T-helper 2 cell treated with Interferon-gamma antibody and Interleukin-4, amounts not matched to agents 100 ng/mL and 5 ng/mL, for 36 hours (primary cell): ENCODE results near the gene QKI. TPM values are rescaled to one million over a fixed set of nuclear protein-coding genes. Genes with fewer than 3 reads are reported as not detected.

ENCODE experiments used
- intact Hi-C: fragments of 100-400 bp; cut with micrococcal nuclease; formaldehyde crosslinking; loops from one replicate; pipeline ENCODE4 v1.15.1; 2023
- total RNA-seq: library from RNA; stranded (reverse); gene quantifications from 2 replicates; pipeline ENCODE4 v1.2.3, GENCODE V29; 2022

Gene QKI
- total RNA-seq, 1 donor from 2014 or later, result 48.4 TPM

DNA sequence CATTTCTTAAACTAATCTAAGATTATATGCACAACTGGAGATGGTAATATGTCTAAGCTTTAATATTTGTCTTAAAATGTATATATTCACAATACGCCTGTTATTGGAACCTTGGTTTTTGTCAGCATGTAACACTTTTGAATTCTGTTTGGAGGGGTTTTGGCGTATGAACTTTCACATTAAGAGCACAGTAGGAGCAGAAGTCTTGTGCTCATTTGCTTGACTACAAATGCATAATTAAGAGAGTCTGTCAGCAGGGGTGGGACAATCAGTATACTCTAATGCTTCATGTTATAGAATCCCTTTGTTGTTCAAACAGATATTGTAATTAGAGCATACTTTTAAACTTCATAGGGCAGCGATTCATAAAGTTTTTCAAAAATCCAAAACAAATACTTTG, 112.8 kb downstream of the QKI start:
- intact Hi-C loops, result no loop called here

DNA sequence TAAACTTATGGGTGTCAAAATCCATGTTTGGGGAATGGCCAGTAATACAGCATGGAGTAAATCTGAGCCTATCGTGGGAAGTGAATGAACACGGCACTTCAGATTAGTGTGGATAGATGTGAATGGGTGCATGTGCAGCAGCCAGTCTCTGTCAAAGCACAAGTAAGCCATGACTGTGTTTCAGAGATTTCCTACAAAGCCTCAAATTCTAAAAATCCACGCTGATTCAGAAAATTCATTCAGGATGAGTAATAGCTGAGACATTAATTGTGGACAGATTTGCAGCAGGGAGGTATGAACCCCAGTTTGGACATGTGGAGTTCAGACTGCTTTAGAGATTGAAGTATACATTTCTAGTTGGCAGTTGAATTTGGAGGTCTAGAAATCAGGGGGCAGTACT, 115.1 kb downstream of the QKI start:
- intact Hi-C loops, result no loop called here

DNA sequence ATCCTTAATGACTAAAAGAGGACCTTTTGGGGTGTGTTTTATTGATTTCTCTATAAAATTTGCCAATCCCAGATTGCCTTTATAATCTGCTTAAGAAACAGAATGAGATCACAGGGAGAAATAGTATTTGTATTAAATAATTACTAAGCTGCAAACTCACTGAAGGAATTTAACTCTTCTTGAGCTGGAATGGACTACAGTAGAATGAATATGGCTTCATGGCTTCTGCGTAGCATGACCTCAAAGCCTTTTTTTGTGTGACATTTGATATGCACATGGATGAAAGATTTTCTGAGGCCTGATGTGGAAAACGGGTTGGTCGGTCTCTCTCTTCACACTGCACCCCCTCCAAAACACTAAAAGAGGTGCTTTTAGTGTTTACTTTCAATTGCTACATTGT, 115.9 kb downstream of the QKI start:
- intact Hi-C loops, result no loop called here

DNA sequence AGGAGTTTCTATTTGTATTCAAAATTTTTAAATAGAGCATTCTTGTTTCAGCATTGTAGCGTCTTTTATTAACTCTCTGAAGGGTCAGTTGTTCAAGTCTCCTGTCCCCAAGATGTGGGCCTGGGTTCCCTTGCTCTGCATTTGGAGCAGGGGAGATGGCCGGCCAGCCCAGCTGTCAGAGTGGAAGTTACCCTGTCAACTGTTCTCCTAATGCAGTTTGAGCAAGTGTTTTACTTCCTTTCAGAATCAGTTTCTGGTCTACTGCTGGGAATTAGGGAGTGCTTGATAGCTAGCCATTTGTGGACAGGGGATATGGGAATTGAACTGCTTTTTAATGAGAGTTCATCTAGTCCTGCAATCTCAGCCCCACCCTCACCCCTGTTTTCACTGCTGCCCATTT, 116.6 kb downstream of the QKI start:
- intact Hi-C loops, result no loop called here

DNA sequence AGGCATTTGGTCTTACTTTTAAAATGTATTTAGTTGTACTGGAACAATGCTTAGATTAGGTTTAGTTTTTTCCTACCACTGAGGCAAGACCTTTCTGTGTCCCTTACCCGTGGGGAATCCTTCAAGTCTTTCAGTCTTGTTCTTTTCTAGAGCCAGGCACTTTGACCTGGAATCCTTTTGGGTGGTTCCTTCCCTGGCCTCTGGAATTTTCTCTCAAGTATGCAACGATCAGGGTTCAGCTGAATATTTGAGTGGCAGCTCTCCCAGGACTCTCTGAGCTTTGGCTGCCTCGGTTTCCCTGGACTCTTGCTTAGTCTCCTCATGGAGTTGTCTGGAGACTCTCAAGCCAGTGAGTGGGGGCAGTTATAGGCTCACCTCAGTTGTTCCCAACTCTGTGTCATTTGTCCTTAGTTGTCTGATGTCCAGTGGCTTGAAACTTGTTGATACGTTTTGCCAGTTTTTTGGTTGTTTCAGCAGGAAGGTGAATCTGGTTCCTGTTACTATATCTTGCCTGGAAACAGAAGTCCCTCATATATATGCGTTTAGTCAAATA, 118.1 kb downstream of the QKI start:
- intact Hi-C loops, result no loop called here

DNA sequence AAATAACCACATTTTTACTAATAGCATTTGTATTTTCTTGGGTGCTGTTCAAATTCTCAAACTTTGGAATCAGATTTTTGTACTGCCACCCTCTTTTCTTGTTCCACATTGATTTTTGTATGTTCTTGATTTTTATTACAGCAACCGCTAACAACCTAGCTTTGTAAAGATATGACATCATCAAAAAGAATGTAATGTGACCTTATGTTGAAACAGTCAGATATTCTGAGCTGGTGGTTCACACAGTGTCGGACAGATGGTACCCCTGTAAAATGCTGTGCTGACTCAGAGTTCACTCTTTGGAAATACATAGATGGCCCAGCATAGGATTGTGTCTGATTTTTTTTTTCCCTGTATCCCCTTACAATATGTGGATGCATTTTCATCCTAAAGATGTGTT, 118.9 kb downstream of the QKI start:
- intact Hi-C loops, result no loop called here

DNA sequence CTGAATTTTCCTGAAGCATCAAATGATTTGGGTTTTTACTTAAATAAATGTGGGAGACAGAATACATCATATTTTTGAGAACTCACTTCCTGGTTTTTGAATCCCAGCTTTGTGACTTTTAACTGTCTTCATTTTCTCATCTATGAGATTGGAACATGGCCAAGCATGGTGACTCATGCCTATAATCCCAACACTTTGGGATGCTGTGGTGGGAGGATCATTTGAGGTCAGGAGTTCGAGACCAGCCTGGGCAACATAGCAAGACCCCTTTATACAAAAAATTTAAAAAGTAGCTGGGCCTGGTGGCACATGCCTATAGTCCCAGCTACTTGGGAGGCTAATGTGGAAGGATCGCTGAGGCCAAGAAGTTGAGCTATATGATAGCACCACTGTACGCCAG, 122.3 kb downstream of the QKI start:
- intact Hi-C loops, result no loop called here

DNA sequence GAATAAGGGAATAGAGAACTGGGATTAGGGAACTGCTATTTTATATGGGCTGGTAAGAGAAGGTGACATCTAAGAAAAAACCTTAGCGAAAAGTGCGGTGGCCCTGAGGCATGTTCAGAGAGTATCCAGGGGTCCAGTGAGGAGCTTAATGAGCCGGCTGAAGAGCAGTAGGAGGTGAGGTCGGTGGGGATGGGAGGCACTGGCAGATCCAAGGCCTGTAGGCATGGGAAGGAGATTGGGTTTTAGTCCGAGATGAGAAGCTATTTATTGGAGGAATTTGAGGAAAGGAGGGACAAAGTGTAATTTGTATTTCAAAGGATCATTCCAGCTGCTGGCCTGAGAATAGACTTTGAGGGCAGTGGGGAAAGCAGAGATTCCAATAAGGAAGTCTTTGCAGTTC, 123.8 kb downstream of the QKI start:
- intact Hi-C loops, result no loop called here

DNA sequence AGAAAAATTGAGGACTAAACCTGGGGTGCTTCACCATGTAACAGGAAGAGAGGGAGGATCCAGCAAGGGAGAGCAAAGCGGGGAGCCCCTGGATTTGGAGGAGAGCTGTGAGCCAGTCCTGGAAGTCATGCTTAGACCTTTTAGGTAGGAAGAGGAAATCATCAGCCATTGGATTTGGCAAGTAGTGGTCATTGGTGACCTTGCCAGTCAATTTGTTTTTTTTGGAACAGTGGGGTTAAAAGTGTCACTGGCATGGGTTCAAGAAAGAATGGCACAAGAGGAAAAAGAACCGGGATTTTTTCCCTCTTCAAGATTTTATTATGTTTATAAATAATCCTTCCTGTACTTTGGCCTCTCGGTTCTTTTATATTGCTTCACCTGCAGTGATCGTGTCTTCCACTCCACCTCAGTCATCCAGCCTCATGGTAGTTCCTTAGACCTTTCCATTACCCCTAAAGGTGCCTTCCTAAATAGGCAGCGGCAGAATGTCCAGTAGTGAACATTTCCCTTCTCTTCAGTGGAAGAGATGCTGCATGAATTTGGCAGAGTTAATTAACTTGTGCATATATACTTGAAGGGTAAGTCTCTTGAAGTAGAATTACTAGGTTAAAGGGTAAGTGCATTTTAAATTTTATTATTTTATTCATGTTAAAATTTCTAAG, 124.7 kb downstream of the QKI start:
- intact Hi-C loops, result no loop called here

DNA sequence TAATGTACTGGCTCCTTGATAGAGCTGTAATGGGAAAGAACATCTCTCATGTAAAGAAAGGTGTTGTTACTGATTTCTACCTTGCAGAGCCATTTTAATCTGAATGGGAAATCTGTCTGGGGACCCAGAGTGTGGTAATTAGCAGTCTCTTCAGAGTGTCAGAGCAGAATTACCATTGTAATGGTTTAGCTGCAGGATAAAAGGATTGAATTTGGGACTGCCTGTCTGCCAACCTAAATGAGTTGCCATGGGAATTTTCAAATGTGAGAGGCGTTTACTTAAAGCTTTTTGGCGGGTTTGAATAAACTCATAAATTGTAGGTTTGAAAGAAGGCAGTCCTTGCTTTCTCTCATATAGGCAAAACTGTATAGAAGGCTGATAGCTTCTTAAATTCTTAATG, 128.8 kb downstream of the QKI start:
- intact Hi-C loops, result no loop called here

DNA sequence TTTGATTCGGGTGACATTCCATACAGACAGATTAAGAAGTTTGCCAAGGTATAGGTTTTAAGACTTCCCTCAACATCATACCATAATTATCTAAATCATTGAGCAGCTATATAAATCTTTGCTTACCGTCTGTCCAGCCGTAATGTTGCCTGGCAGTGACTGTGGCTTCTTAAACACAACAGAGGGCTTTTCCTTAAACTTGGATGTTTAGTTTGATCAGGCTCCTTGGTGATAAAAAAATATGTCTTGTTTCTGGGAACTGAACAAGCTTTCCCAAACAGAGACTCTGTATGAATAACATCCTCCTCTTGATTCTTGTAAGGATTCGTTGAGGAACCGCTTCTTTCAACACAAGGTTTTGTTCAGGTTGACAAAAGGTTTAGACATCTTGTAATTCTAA, 130.9 kb downstream of the QKI start:
- intact Hi-C loops, result no loop called here

DNA sequence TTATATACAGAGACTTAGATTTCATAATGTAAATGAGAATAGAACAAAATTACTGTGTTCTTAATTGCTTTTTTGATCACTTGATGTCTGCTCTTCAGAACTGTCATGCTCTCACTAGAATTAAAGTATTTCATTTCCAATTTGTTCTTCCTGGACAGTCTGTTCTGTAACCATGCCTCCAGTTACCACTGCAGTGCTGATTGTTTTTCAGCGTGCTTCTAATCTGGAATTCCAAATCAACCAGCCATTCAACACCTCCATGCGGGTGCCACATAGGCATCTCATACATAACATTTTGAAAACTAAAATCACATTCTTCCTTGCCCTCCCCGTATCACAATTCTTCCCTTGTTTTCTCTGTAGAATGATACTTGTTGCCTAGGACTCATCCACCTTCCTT, 132.8 kb downstream of the QKI start:
- intact Hi-C loops, result no loop called here

DNA sequence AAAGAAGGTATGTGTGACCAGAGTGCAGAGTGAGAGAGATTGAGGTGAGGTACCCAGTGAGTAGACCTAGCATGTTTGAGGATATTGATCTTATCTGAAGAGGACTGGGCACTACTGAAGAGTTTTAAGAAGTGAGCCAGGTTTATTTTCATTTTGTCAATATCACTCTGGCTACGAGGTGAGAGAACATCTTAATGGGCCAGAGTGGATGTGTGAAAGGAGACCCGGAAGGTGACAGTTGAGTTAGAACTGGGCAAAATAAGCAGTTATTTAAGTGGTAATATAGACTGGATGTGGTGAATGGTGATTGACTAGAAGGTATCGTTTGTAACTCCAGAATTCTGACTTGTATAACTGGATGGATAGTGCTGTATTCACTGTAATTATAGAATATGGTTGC, 134.1 kb downstream of the QKI start:
- intact Hi-C loops, result no loop called here

DNA sequence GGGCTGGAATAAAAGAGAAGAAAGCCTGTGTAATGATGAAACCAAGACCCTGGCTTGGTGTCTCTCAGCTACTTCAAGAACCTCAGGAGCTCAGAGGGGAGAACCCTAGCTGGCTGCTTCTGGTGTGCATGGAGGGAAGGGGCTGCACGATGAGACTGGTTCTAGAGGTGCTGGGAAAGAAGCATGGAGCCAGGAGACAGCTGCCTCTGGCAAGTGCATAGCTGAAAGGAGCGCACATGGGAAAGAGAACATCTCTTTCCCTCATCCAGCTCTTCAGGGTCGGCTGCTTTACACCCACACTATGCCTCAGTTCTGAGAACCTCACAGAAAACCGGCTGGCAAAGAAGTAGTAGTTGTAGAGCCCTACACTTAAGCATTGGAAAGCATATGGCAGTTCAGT, 139.5 kb downstream of the QKI start:
- intact Hi-C loops, result loop anchor here (1.0 to 10.0 kb wide), 2 partner anchors 138 to 379 kb away; no protein-coding TSS in a partner anchor

DNA sequence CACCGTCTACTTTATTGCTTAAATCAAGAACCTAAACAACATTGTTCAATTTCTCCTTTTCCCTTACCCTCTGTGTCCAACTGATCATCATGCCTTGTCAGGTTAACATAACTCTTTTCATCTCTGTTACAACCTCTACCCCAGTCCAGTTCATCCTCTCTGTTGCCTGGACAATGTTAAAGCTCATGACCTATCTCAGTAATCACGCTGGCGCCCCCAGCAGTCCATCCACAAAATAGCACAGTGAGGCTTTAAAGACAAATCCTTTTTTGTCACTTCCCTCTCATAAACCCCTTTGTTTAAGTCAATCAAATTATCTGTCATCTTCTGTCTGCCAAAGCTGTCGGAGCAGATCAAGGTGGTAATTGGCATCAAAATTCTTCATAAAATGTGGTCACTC, 140.1 kb downstream of the QKI start:
- intact Hi-C loops, result loop anchor here (1.0 to 10.0 kb wide), 2 partner anchors 138 to 380 kb away; no protein-coding TSS in a partner anchor

DNA sequence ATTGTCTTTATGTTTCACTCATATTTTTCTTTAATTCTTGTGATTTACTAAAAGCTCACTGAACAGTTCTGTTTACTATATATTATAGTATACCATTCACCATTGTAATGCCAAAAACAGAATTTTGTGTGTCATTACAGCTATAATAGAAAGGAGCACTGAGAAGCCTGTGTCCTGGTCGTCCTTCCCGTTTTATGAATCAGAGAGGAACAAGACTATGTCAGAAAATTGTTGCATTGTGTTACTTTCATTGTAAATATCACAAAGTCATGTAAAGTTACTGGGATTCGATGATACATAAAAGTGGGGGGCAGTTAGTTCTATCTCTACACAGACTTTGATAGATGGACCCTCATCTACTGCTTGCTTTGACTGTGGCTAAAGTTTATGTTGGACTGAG, 145.1 kb downstream of the QKI start:
- intact Hi-C loops, result loop anchor here (10.0 kb wide), 1 partner anchor 385 kb away; no protein-coding TSS in a partner anchor

DNA sequence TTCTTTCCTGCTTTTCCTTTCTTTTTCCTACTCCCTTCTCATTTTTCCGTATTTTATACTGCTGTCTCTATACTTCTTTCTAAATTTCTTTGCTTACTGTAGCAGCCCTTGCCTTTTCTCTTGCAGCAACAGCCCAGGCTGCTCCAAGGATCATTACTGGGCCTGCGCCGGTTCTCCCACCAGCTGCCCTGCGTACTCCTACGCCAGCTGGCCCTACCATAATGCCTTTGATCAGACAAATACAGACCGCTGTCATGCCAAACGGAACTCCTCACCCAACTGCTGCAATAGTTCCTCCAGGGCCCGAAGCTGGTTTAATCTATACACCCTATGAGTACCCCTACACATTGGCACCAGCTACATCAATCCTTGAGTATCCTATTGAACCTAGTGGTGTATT, 148.8 kb downstream of the QKI start:
- intact Hi-C loops, result no loop called here

DNA sequence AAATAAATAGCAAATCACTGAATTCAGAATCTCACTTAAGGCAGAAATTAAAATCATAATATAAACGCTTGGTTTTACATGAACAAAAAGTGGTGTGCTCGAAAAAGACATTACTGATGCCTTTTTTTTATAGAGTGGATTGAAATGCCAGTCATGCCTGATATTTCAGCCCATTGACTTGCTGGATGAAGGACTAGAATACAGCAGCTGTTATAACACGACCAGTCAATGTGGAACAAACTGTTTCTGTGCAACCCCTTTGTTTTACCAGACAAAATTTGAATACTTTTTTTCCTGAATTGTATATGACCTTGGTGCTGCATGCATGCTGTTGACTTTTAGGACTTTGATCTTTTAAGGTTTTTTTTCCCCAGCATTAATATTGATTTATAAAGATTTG, 150.0 kb downstream of the QKI start:
- intact Hi-C loops, result no loop called here

DNA sequence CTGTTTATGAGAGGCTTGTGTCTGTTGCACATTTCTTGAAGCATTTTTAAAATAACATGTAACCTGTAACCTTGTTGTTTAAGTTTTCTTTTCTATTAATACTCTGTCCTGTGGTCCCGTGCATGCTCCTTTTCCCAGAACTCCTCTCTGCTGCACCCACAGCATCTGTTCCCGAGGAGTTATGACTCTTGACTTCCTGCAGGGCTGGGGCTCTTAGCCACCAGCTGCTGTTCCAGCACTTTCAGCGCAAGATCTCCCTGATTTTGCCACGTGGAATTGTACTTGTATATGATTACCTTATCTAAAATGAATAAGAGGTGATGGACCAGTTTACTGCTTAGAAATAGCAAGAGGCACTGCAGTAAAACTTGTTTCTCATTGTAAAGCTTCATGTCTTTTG, 150.6 kb downstream of the QKI start:
- intact Hi-C loops, result no loop called here

DNA sequence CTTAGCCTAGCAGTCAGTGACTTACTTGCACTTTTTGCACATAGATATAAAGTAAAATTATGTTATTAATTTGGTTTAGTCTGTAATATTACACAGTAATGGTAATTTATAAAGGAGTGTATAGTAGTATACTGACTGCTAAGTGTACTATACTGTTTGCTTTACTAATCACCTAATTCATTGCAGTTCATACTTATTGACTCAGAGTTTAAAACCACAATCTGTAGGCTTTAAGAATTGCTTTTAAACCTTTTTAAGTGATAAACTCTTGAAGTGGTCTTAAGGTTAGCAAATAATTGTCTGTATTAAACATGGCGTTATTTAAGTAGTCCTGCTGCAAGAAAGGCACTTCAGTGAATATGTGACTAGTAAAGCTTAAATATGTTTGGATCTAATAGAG, 151.5 kb downstream of the QKI start:
- intact Hi-C loops, result no loop called here

DNA sequence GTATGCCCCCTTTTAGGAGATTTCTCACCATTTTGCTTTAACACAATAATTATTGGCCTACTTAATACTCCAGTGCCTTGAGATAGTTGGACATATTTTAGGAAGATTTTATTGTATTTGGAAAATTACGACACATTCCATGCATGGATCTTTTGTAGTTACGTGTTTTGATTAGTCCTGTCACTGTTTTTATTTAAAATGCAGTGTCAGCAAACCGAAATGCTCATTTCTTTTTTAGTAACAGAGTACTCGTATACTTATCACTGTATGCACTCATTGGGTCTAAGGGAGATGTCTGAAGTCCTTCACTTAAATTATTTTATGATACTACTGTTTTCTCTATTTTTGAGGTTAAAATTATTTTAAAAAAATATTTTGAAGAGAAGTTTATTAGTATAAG, 153.8 kb downstream of the QKI start:
- intact Hi-C loops, result no loop called here

DNA sequence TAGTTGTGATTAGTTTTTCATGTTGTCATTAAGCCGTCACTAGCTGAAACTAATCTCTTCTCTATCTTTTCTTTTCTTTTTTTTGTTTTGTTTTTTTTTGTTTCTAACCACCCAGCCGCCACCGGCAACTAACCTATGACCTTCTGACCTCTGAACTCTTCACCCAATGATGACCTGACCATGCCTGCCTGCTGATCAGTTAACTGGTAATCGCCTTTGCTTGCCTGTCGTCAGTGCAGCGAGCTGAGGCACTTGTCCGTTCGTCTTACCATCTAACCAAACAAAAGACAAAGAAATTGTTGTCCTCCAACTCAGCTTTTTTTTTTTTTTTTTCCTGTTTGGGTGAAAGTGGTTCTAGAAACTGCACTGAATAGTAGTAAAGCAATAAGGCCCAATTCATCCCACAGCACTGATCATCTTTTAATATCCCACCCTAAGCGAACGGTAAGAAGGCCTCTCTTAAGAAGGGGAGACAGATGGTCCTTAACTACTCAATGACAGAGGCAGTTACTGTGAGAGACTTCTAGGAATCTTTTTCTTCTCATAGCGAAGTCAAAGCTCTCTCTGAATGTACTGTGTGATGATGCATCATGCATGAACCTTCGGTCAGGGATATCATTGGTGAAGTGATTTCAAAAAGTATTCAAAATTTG, 156.2 kb downstream of the QKI start:
- intact Hi-C loops, result no loop called here

DNA sequence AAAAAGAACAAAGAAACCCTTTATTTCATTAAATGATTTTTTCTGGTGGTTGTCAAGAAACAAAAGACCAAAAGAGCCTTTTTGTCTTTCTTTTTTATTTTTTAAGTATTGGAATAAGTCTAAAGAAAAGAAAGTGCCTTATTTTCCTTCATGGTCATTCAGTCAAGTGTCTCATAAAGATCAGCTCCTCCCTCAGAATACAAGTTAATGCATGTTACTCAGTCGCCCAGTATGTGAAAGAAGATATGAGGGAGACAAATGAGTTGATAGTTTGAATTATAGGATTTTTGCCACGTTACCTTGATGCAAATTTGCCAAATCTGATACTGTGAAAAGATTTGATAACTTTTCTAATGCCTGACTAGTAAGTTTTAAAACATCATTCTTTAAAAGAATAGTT, 157.2 kb downstream of the QKI start:
- intact Hi-C loops, result no loop called here
